IPS-20b (cell line): Measurements from ENCODE around the gene DGLUCY.
"Not testable (repeated sequence)": the region's sequence is repeated elsewhere in the genome, so short reads cannot be mapped to it uniquely, and the experiment has no call there.

ENCODE experiments used
- H3K27ac ChIP-seq: one replicate; pipeline ENCODE4 v1.5.1; 2013; ENCODE audit warnings: low read length
- H3K27me3 ChIP-seq: 2 replicates; pipeline ENCODE4 v1.6.1; 2013; ENCODE audit warnings: mild to moderate bottlenecking, low read length, inconsistent platforms; ENCODE audit not compliant: insufficient read depth
- H3K36me3 ChIP-seq: 2 replicates; pipeline ENCODE4 v1.6.1; 2013; ENCODE audit warnings: low read depth, mild to moderate bottlenecking, inconsistent platforms, low read length, moderate library complexity; ENCODE audit not compliant: insufficient read depth
- H3K4me1 ChIP-seq: 2 replicates; pipeline ENCODE4 v1.6.1; 2013; ENCODE audit warnings: mild to moderate bottlenecking, control low read depth, inconsistent platforms, low read length, moderate library complexity; ENCODE audit not compliant: insufficient read depth
- H3K4me3 ChIP-seq: 2 replicates; pipeline ENCODE4 v1.5.1; 2013; ENCODE audit warnings: mild to moderate bottlenecking, low read length, inconsistent platforms
- H3K9ac ChIP-seq: 2 replicates; pipeline ENCODE4 v1.6.1; 2013; ENCODE audit warnings: low read depth, mild to moderate bottlenecking, inconsistent platforms, low read length, moderate library complexity
- H3K9me3 ChIP-seq: 2 replicates; pipeline ENCODE4 v1.6.1; 2013; ENCODE audit warnings: mild to moderate bottlenecking, low read depth, low read length, inconsistent platforms; ENCODE audit not compliant: insufficient read depth

The DGLUCY gene

GRCh38 chr14:91197631-91198030, 83.8 kb downstream of the DGLUCY start:
- H3K4me3 ChIP-seq, result no peak overlapping the region
- H3K36me3 ChIP-seq, result peaks cover 27% of the 10 kb centered on the region
- H3K9me3 ChIP-seq, result no peaks in the 10 kb centered on the region
- no peaks in the 10 kb centered on the region for H3K4me1 ChIP-seq
- H3K27ac ChIP-seq, result no peak overlapping the region
- H3K27me3 ChIP-seq, result no peaks in the 10 kb centered on the region
- no peak overlapping the region for H3K9ac ChIP-seq

- H3K4me3 ChIP-seq, result not testable (repeated sequence)
- peaks cover 44% of the 10 kb centered on the region for H3K36me3 ChIP-seq
Measured at GRCh38 chr14:91200802-91201201, 86.9 kb downstream of the DGLUCY start.

GRCh38 chr14:91202234-91202974, 88.5 kb downstream of the DGLUCY start:
- H3K9ac ChIP-seq, result no peak overlapping the region
- H3K4me3 ChIP-seq, result no peak overlapping the region
- no peaks in the 10 kb centered on the region for H3K9me3 ChIP-seq
- H3K27me3 ChIP-seq, result no peaks in the 10 kb centered on the region
- no peaks in the 10 kb centered on the region for H3K4me1 ChIP-seq
- H3K27ac ChIP-seq, result no peak overlapping the region
- H3K36me3 ChIP-seq, result peaks cover 35% of the 10 kb centered on the region

More at GRCh38 chr14:91200802-91201201, 86.9 kb downstream of the DGLUCY start:
- not testable (repeated sequence) for H3K27me3 ChIP-seq, H3K4me1 ChIP-seq, H3K9ac ChIP-seq, H3K9me3 ChIP-seq, H3K27ac ChIP-seq

- peaks cover 32% of the 10 kb centered on the region for H3K36me3 ChIP-seq
- no peak overlapping the region for H3K4me3 ChIP-seq
- no peak overlapping the region for H3K27ac ChIP-seq
- no peaks in the 10 kb centered on the region for H3K27me3 ChIP-seq
- H3K9me3 ChIP-seq, result no peaks in the 10 kb centered on the region
- H3K9ac ChIP-seq, result no peak overlapping the region
- H3K4me1 ChIP-seq, result no peaks in the 10 kb centered on the region
Measured at GRCh38 chr14:91204657-91205056, 90.8 kb downstream of the DGLUCY start.

- no peak overlapping the region for H3K4me3 ChIP-seq
- H3K9ac ChIP-seq, result no peak overlapping the region
- no peaks in the 10 kb centered on the region for H3K4me1 ChIP-seq
- no peak overlapping the region for H3K27ac ChIP-seq
- peaks cover 24% of the 10 kb centered on the region for H3K36me3 ChIP-seq
- no peaks in the 10 kb centered on the region for H3K27me3 ChIP-seq
- no peaks in the 10 kb centered on the region for H3K9me3 ChIP-seq
Measured at GRCh38 chr14:91205459-91205858, 91.6 kb downstream of the DGLUCY start.

GRCh38 chr14:91207008-91207407, 93.1 kb downstream of the DGLUCY start:
- Histone ChIP-seq H3K36me3 (peaks cover 21% of the 10 kb centered on the region), H3K27ac (no peak overlapping the region), H3K9ac (no peak overlapping the region), H3K4me3 (no peak overlapping the region), H3K4me1 (no peaks in the 10 kb centered on the region), H3K9me3 (no peaks in the 10 kb centered on the region), H3K27me3 (no peaks in the 10 kb centered on the region)

GRCh38 chr14:91211017-91211416, 97.1 kb downstream of the DGLUCY start:
- no peaks in the 10 kb centered on the region for H3K27me3 ChIP-seq
- H3K4me1 ChIP-seq, result no peaks in the 10 kb centered on the region
- no peak overlapping the region for H3K9ac ChIP-seq
- H3K4me3 ChIP-seq, result no peak overlapping the region
- peaks cover 6% of the 10 kb centered on the region; the same call in 1 of the 2 replicates for H3K36me3 ChIP-seq
- no peaks in the 10 kb centered on the region for H3K9me3 ChIP-seq
- H3K27ac ChIP-seq, result no peak overlapping the region

GRCh38 chr14:91214306-91214705, 100.4 kb downstream of the DGLUCY start:
- no peaks in the 10 kb centered on the region for H3K4me1 ChIP-seq
- H3K36me3 ChIP-seq, result peaks cover 4% of the 10 kb centered on the region; the same call in 1 of the 2 replicates
- no peak overlapping the region for H3K27ac ChIP-seq
- H3K9me3 ChIP-seq, result no peaks in the 10 kb centered on the region
- H3K9ac ChIP-seq, result no peak overlapping the region
- H3K4me3 ChIP-seq, result no peak overlapping the region
- H3K27me3 ChIP-seq, result no peaks in the 10 kb centered on the region

- Histone ChIP-seq H3K4me1 (no peaks in the 10 kb centered on the region), H3K27ac (no peak overlapping the region), H3K36me3 (peaks cover 4% of the 10 kb centered on the region; the same call in 1 of the 2 replicates), H3K4me3 (no peak overlapping the region), H3K9ac (no peak overlapping the region), H3K9me3 (no peaks in the 10 kb centered on the region), H3K27me3 (no peaks in the 10 kb centered on the region)
Measured at GRCh38 chr14:91215381-91215780, 101.5 kb downstream of the DGLUCY start.

GRCh38 chr14:91216731-91217226, 102.9 kb downstream of the DGLUCY start:
- H3K9me3 ChIP-seq, result no peaks in the 10 kb centered on the region
- H3K4me1 ChIP-seq, result no peaks in the 10 kb centered on the region
- H3K4me3 ChIP-seq, result no peak overlapping the region
- H3K27me3 ChIP-seq, result no peaks in the 10 kb centered on the region
- H3K27ac ChIP-seq, result no peak overlapping the region
- peaks cover 4% of the 10 kb centered on the region; the same call in 1 of the 2 replicates for H3K36me3 ChIP-seq
- no peak overlapping the region for H3K9ac ChIP-seq

- Histone ChIP-seq H3K27ac (no peak overlapping the region), H3K9ac (no peak overlapping the region), H3K36me3 (peaks cover 4% of the 10 kb centered on the region; the same call in 1 of the 2 replicates)
Measured at GRCh38 chr14:91218014-91218413, 104.1 kb downstream of the DGLUCY start.

More at GRCh38 chr14:91218014-91218413, 104.1 kb downstream of the DGLUCY start:
- H3K4me3 ChIP-seq, result no peak overlapping the region
- no peaks in the 10 kb centered on the region for H3K9me3 ChIP-seq
- H3K27me3 ChIP-seq, result no peaks in the 10 kb centered on the region
- H3K4me1 ChIP-seq, result no peaks in the 10 kb centered on the region
